ENCODE data around the gene CDC14A.

DNA sequence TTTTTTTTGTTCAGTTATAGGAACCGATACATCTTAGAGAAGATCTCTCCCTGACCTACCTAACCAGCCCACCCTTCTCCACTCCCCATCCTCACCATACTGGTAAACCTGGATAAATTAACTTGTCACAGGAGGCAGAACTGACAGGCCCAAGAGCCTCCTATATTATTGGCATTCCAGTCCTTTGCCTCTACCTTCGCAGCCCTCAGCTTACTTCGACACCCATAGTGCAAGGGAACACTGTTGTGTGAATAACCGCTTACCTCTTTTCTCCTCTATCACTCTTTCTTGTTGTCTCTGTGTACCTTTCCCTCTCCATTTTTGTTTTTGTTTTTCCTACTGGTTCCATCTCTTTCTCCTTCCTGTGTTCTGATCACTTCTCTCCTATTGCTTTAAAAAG, 58.7 kb downstream of the CDC14A start:
- TF ChIP-seq, protein P1, sequence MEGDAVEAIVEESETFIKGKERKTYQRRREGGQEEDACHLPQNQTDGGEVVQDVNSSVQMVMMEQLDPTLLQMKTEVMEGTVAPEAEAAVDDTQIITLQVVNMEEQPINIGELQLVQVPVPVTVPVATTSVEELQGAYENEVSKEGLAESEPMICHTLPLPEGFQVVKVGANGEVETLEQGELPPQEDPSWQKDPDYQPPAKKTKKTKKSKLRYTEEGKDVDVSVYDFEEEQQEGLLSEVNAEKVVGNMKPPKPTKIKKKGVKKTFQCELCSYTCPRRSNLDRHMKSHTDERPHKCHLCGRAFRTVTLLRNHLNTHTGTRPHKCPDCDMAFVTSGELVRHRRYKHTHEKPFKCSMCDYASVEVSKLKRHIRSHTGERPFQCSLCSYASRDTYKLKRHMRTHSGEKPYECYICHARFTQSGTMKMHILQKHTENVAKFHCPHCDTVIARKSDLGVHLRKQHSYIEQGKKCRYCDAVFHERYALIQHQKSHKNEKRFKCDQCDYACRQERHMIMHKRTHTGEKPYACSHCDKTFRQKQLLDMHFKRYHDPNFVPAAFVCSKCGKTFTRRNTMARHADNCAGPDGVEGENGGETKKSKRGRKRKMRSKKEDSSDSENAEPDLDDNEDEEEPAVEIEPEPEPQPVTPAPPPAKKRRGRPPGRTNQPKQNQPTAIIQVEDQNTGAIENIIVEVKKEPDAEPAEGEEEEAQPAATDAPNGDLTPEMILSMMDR (IDR thresholded peaks at IDR 0.05; ENCODE audit: low read depth, low read length, poor library complexity, severe bottlenecking) = no peak
- no peak for TF ChIP-seq EZH2phosphoT487 (IDR thresholded peaks at IDR 0.05; ENCODE audit: borderline replicate concordance, low read length)

Data from DOHH2 (cell line).